HG03060 (cell line): ENCODE measurements around the gene TMEM258.

ENCODE experiments used
- ATAC-seq: cut with Tn5 transposase; IDR thresholded peaks from one replicate; pipeline ENCODE4 v1.9.1; 2021; ENCODE audit warnings: low read depth, moderate number of reproducible peaks; ENCODE audit not compliant: unreplicated experiment

The TMEM258 gene

GRCh38 chr11:61797263-61797944 is 5.0 kb upstream of the TMEM258 start:
- no peak for ATAC-seq

GRCh38 chr11:61795876-61796526 is 3.6 kb upstream of the TMEM258 start:
- ATAC-seq: no peak

GRCh38 chr11:61795459-61795858 is 3.1 kb upstream of the TMEM258 start:
- no peak for ATAC-seq

GRCh38 chr11:61794579-61794978 is 2.2 kb upstream of the TMEM258 start:
- no peak for ATAC-seq

- ATAC-seq: no peak
Observed at GRCh38 chr11:61793829-61794204, 1.4 kb upstream of the TMEM258 start.

GRCh38 chr11:61793083-61793828 is 857 bp upstream of the TMEM258 start:
- no peak for ATAC-seq

GRCh38 chr11:61791737-61792309 is 576 bp downstream of the TMEM258 start:
- no peak for ATAC-seq

GRCh38 chr11:61787928-61788491 is 4.4 kb downstream of the TMEM258 start:
- no peak for ATAC-seq

GRCh38 chr11:61785837-61786402 is 6.5 kb downstream of the TMEM258 start:
- no peak for ATAC-seq

GRCh38 chr11:61784506-61784805 is 7.9 kb downstream of the TMEM258 start:
- ATAC-seq: no peak

- no peak for ATAC-seq
Observed at GRCh38 chr11:61783717-61784505, 8.5 kb downstream of the TMEM258 start.

GRCh38 chr11:61782841-61783240 is 9.6 kb downstream of the TMEM258 start:
- no peak for ATAC-seq

- no peak for ATAC-seq
Observed at GRCh38 chr11:61782299-61782698, 10.1 kb downstream of the TMEM258 start.

GRCh38 chr11:61781585-61781984 is 10.8 kb downstream of the TMEM258 start:
- no peak for ATAC-seq

GRCh38 chr11:61780581-61781162 is 11.7 kb downstream of the TMEM258 start:
- no peak for ATAC-seq

GRCh38 chr11:61779666-61780525 is 12.5 kb downstream of the TMEM258 start:
- ATAC-seq: no peak

- ATAC-seq: no peak
Observed at GRCh38 chr11:61778920-61779650, 13.3 kb downstream of the TMEM258 start.

GRCh38 chr11:61778357-61778886 is 14.0 kb downstream of the TMEM258 start:
- ATAC-seq: no peak
